RWPE1 (cell line): ENCODE results near the gene KCNT1.

Experiments
- CTCF ChIA-PET: fragments of 350-600 bp; sonication (Branson Sonifier 250); formaldehyde crosslinking; extraction: SDS; loops from one replicate; lab custom pipeline; 2021; lab: Yijun Ruan, JAX
- POLR2A ChIA-PET: fragments of 400-600 bp; formaldehyde crosslinking; extraction: SDS; loops from one replicate; lab custom pipeline; 2020; ENCODE audit warnings: antibody characterized with exemption; ENCODE audit not compliant: low non-redundant PET; lab: Yijun Ruan, JAX
- DNase-seq: peaks from one replicate; pipeline ENCODE4 v3.0.0; 2012; ENCODE audit warnings: low spot score
- H3K27ac ChIP-seq: fragments of 450-650 bp; 2 replicates; pipeline ENCODE4 v1.5.1; 2017
- TF ChIP-seq, protein P1 (sequence below): fragments of 450-650 bp; conservative IDR thresholded peaks from 2 replicates; pipeline ENCODE4 v1.5.1; 2017; ENCODE audit warnings: low read depth, mild to moderate bottlenecking

The KCNT1 gene

DNA sequence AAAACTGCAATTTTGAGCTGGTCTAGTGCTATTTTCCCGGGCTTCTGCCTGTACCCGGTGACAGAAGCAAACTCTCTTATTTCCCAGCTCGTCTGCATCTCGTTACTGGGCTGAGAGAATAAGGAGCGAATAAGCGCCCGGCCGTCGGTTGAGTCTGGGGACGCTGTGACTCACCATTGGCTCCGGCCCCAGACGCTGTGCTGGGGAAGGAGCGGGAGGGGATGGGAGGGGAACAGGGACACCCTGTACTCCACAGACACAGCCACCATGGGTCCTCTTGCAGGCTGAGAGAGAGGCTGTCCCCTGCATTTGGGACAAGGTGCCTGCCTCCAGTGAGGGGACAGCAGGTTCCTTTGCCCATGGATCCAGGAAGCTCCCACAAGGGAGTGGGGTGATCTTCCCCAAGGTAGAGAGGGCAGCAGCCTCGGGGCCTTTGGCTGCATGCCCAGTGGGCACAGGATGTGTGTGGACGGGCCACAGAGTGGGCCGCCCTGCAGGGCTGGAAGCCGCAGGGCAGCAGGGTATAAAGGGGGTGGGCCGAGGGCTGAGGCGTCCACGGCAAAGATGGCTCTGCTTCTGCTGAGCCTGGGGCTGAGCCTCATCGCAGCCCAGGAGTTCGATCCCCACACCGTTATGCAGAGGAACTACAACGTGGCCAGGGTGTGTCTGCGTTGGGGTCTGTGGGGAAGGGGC is 39.1 kb upstream of the KCNT1 start, which contains the start of gene LCN9:
LCN9 (plus strand) TSS at position 552 of the 693 bp plus-strand sequence; CDS start at position 565, 13 bp downstream.
- no peak for DNase-seq
- TF ChIP-seq, protein P1, sequence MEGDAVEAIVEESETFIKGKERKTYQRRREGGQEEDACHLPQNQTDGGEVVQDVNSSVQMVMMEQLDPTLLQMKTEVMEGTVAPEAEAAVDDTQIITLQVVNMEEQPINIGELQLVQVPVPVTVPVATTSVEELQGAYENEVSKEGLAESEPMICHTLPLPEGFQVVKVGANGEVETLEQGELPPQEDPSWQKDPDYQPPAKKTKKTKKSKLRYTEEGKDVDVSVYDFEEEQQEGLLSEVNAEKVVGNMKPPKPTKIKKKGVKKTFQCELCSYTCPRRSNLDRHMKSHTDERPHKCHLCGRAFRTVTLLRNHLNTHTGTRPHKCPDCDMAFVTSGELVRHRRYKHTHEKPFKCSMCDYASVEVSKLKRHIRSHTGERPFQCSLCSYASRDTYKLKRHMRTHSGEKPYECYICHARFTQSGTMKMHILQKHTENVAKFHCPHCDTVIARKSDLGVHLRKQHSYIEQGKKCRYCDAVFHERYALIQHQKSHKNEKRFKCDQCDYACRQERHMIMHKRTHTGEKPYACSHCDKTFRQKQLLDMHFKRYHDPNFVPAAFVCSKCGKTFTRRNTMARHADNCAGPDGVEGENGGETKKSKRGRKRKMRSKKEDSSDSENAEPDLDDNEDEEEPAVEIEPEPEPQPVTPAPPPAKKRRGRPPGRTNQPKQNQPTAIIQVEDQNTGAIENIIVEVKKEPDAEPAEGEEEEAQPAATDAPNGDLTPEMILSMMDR = no peak
- CTCF ChIA-PET = no interaction called here
- no peak within 1 kb of the TSS for H3K27ac ChIP-seq
- POLR2A ChIA-PET = no interaction called here

DNA sequence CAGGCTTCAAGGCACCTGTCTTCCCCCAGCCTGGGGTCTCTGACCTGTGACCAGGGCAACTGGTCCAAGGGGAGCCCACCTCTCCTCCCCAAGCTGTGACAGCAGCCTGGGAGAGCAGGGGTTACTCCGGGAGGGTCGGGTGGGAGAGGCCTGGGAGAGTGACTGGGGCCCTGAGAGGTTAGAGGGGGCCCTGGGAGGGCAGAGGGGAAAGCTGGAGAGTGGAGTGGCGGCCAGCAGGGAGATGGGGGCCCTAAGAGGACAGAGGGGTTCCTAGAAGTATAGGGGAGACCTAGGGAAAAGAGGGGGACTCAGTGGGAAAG is 38.6 kb upstream of the KCNT1 start:
- ChIA-PET POLR2A (no interaction called here), CTCF (no interaction called here)
- TF ChIP-seq, protein P1 = no peak
- DNase-seq = no peak
- no peak overlapping the region for H3K27ac ChIP-seq

DNA sequence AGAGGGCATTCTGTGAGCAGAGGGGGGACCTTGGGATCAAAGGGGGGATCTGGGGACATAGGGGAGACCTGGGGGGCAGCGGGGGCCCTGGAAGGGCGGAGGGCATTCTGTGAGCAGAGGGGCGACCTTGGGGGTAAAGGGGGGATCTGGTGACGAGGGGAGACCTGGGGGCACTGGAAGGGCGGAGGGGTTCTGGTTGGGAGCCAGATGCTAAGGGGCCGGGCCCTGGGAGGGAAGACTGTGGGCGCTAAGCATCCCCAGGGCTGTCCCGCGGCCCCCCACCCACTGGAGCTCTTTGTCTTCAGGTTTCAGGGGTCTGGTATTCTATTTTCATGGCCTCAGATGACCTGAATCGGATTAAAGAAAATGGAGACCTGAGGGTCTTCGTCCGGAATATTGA is 38.1 kb upstream of the KCNT1 start:
- ChIA-PET CTCF (interaction anchor here (0.7 kb wide), 1 partner anchor 139 kb away, joined by 3 read pairs; no protein-coding TSS in a partner anchor), POLR2A (no interaction called here)
- TF ChIP-seq, protein P1 = no peak
- no peak for DNase-seq
- H3K27ac ChIP-seq = no peak overlapping the region

DNA sequence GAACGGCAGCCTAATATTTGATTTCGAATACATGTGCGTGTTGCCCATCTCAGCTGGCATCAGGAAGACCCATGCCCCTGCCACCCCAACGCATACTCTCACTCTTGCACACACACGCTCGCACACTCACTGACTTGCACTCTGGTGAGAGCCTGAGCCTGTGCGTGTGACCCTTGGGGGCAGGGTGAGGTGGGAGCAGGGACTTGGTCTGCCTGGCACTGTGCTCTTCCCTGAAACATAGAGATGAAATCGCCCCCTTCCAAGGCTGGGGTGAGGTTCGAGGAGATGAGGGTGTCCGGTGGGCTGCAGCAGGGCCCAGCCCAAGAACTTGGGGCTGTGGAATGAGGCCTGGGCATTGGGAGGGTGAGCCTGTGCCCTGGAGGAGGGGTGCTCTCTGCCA is 37.7 kb upstream of the KCNT1 start:
- ChIA-PET CTCF (interaction anchor here (0.7 kb wide), 1 partner anchor 138 kb away, joined by 3 read pairs; no protein-coding TSS in a partner anchor), POLR2A (no interaction called here)
- TF ChIP-seq, protein P1 = no peak
- no peak for DNase-seq
- H3K27ac ChIP-seq = no peak overlapping the region

DNA sequence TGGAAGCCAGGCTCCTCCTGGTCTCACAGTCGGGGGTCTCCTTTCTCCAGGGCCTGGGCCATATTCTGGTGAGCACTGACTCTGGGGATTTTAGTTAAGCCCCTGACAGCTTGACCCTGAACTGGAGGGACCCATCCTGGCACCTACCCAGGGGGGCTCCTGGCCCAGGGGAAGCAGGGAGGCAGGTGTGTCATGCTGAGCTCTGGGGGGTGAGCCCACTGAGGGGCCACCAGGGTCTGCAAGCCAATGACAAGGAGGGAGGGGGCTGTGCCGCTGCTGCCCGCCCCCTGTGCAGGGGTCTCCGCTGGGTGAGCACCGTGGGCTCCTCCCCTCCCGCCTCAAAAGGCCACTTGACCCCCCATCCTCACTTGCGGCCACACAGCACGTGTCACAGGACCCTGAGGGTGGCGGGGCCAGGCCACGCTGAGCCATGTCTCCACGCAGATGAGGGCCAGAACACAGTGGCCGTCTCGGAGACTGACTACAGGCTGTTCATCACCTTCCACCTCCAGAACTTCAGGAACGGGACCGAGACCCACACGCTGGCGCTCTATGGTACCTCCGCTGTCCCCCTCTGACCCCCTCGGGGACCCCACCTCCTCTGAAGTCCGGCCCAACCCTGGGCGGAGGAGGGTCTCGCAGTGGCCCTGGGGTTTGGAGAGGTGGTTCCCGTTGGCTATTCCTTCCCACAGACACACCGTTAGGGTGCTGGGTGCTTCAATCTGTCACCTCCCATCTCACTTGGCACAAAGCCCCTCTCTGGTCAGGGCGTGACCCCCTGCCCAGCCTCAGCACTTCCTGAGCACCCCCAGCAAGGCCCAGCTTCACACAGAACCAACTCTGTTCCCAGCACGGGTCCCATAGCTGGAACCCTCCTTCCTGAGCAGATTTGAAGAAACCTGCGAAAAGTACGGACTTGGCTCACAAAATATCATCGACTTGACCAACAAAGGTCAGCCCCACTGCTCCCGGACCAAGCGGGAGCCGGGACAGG is 36.9 kb upstream of the KCNT1 start:
- H3K27ac ChIP-seq = no peak overlapping the region
- ChIA-PET CTCF (no interaction called here), POLR2A (no interaction called here)
- TF ChIP-seq, protein P1 = no peak
- no peak for DNase-seq

DNA sequence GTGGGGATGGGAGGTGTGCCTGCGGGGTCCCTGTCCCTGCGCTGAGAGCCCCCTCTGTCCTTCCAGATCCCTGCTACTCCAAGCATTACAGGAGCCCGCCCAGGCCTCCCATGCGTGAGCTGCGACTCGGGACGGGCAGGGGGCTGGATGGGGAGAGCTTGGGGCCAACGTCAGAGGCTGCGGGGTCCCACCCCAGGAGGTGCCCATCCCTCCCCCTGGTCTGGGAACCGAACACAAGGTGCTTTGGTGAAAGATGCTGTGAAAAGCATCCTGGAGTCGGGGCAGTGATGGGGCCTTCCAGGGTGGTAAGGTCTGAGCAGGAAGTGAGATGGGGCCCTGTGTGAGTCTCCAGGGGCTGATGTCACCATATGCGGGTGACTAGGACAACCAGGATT is 36.2 kb upstream of the KCNT1 start:
- no peak for DNase-seq
- TF ChIP-seq, protein P1 = no peak
- POLR2A ChIA-PET = no interaction called here
- H3K27ac ChIP-seq = no peak overlapping the region
- CTCF ChIA-PET = no interaction called here
